Measurements from ENCODE around the gene MBL2.

The MBL2 gene

DNA sequence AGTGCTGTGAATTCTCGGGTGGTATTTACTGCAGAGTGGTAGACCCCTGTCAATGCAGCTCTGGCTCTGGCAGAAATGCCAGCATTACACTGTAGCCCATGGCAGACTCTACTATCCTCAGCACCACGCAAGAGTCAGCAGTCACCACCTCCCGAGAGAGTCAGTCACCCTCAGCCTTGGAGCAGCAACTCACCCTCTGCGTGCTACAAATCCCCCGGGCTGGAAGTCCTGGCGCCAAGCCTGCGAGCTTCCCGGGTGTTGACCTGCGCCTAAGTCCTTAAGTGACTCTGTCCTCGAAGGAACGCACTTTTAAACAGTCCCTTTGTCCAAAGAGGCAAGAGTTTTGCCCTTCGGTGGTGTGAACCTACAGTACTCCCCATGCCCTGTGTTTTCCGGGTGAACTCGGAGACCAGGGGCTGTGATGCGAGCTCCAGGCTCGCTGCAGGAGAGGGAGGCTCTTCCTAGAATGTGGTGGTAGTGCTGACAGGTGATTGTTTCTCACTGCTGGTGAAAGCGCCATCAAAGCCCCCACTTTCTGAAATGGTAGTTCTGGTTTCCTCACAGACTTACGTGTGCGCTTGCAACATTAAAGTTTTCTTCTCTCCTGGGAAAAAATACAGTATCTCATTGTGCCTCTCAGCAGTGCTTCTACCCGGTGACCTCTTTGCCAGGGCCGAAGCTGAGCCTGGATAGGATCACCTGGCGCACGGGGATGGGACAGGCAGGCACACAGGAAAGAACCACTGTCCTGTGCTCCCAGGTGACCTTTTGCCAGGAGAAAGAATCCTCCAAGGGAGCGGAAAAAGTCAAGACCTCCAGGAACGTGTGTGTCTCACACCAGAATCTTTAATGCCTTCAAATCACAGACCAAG lies 33.1 kb upstream of the MBL2 start:
- TF ChIP-seq, protein P1, sequence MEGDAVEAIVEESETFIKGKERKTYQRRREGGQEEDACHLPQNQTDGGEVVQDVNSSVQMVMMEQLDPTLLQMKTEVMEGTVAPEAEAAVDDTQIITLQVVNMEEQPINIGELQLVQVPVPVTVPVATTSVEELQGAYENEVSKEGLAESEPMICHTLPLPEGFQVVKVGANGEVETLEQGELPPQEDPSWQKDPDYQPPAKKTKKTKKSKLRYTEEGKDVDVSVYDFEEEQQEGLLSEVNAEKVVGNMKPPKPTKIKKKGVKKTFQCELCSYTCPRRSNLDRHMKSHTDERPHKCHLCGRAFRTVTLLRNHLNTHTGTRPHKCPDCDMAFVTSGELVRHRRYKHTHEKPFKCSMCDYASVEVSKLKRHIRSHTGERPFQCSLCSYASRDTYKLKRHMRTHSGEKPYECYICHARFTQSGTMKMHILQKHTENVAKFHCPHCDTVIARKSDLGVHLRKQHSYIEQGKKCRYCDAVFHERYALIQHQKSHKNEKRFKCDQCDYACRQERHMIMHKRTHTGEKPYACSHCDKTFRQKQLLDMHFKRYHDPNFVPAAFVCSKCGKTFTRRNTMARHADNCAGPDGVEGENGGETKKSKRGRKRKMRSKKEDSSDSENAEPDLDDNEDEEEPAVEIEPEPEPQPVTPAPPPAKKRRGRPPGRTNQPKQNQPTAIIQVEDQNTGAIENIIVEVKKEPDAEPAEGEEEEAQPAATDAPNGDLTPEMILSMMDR (IDR thresholded peaks at IDR 0.05; ENCODE audit: extremely low read depth, insufficient read depth, missing control alignments), result no peak
- DNase-seq (ENCODE audit: low spot score), result no peak

DNA sequence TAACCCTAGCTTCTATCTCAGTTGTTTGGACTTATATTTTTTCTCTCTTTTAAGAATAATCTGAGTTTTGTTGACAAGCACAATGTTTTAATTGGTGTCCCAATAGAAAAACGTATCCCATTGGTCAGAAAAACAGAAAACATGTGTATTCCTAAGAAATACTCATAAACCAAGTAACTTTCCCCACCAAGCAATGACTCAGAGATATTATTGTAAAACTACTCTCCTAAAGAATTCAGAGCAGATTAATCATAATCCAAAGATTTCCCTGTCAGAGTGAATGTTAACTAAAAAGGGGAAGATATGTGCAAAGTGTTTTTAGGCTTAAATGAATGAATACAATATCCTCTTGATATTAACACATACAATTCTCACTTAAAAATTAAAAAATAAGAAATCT lies 29.4 kb upstream of the MBL2 start:
- TF ChIP-seq, protein P1 (IDR thresholded peaks at IDR 0.05; ENCODE audit: extremely low read depth, insufficient read depth, missing control alignments), result no peak
- DNase-seq (ENCODE audit: low spot score), result no peak
- in situ Hi-C loops (cut with MboI; ENCODE audit: low pct_unique_long_range_greater_than_20kb, low sequenced_read_pairs, unreplicated experiment), result no loop called here

More for the DNA sequence above, 33.1 kb upstream of the MBL2 start:
- in situ Hi-C loops (cut with MboI; ENCODE audit: low pct_unique_long_range_greater_than_20kb, low sequenced_read_pairs, unreplicated experiment), result no loop called here

DNA sequence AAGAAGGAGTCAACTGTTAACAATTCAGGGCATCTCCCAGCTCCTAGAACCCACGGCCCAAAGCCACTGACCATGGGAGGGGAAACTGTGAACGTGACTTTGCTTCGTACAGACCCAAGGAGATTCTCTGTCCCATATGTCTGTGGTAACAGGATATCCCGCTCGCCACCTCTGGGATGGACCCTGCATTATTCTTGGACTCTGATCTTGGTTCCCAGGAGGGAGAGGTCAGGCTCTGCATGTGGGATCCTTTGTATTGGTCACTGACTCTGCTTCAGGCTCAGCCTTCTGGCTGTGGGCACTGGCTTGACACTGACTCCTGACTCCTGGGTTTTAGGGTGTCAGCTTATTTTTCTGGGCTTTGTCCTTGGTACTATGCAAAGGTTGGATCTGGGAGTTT lies 13.5 kb upstream of the MBL2 start:
- DNase-seq (ENCODE audit: low spot score), result no peak
- TF ChIP-seq, protein P1 (IDR thresholded peaks at IDR 0.05; ENCODE audit: extremely low read depth, insufficient read depth, missing control alignments), result no peak
- in situ Hi-C loops (cut with MboI; ENCODE audit: low pct_unique_long_range_greater_than_20kb, low sequenced_read_pairs, unreplicated experiment), result no loop called here

DNA sequence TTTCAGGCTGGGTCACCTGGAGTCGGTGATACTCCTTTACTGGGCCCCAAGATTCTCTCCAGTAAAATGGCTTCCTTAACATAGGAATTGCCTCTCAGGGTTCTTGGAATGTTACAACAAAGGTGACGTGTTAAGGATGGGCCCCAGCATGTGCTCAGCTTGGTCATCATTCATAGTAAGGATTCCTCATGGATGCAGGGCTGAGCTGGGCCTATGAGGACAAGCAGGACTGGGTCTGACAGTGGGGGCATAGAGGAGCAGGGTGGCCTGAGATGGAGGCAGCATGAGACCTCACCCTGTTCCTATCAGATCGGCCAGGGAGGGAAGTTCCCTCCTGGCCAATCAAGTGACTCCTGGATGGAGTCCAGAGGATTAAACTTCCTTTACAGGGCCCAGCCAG lies 12.8 kb upstream of the MBL2 start:
- DNase-seq (ENCODE audit: low spot score), result no peak
- in situ Hi-C loops (cut with MboI; ENCODE audit: low pct_unique_long_range_greater_than_20kb, low sequenced_read_pairs, unreplicated experiment), result no loop called here
- TF ChIP-seq, protein P1 (IDR thresholded peaks at IDR 0.05; ENCODE audit: extremely low read depth, insufficient read depth, missing control alignments), result no peak

DNA sequence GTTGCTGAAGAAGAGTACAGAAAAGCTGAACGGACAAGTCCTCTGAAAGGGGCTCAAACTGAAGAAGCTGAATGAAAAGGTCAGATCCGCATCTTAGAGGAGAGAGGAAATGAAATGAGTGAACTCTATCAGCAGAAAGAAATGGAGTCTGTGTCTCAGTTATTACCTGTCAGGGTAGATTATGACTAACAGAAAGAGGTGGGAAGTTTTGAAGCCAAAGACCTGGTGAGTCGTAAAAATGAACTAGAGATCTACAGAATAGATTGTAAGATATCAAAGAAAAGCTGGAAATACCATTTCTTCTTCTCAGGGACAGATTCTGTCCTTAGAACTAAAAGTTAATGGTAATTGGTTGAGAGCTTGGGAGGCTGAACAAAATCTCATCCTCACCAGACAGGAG lies 11.1 kb upstream of the MBL2 start:
- no peak for DNase-seq (ENCODE audit: low spot score)
- in situ Hi-C loops (cut with MboI; ENCODE audit: low pct_unique_long_range_greater_than_20kb, low sequenced_read_pairs, unreplicated experiment), result no loop called here
- TF ChIP-seq, protein P1 (IDR thresholded peaks at IDR 0.05; ENCODE audit: extremely low read depth, insufficient read depth, missing control alignments), result no peak

DNA sequence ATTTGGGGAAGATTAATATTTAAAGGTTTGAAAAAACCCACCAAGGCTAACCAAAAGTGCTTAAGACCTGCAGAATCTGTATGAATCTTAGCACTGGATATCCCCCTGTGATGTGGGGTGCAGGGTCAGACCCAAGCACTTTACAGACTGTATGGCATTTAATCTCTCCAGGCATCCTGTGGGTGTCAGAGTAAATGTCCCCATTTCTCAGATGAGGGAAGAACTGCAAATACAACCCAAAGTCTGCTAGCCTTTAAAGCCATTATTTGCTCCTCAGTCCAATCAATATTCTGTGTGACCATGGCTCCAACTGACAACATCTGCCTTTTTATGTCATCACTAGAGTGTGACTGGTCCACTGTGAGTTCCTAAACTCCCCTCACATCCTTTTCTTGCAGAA lies 10.0 kb upstream of the MBL2 start:
- in situ Hi-C loops (cut with MboI; ENCODE audit: low pct_unique_long_range_greater_than_20kb, low sequenced_read_pairs, unreplicated experiment), result no loop called here

More for the DNA sequence above, 10.0 kb upstream of the MBL2 start:
- no peak for DNase-seq (ENCODE audit: low spot score)
- TF ChIP-seq, protein P1 (IDR thresholded peaks at IDR 0.05; ENCODE audit: extremely low read depth, insufficient read depth, missing control alignments), result no peak
